HEK293 (cell line): ENCODE measurements around the gene CD48.

Source experiments
- CTCF ChIA-PET: fragments of 350-600 bp; formaldehyde crosslinking; extraction: SDS; loops from one replicate; lab custom pipeline; 2021; ENCODE audit warnings: antibody characterized with exemption; lab: Yijun Ruan, JAX
- POLR2A ChIA-PET: fragments of 300-600 bp; formaldehyde crosslinking; extraction: SDS; loops from one replicate; lab custom pipeline; 2020; ENCODE audit warnings: antibody characterized with exemption, inconsistent platforms; lab: Yijun Ruan, JAX
- H3K27ac ChIP-seq: fragments of 200-500 bp; sonication (Bioruptor generic); 2 replicates; pipeline ENCODE4 v1.5.1; 2014; ENCODE audit warnings: low read depth, low read length, control low read depth, inconsistent platforms; ENCODE audit errors: extremely low read depth
- H3K36me3 ChIP-seq, 2 experiments: fragments of 200-500 bp in 1 of 2; sonication (Bioruptor generic) in 1 of 2; 1 replicate in 1 of 2; 2 replicates in 1 of 2; pipeline ENCODE4 v1.5.1; 2014 to 2017; ENCODE audit warnings: inconsistent platforms in 2 of 2, low read length in 2 of 2; ENCODE audit not compliant: control insufficient read depth in 2 of 2, insufficient read depth in 1 of 2
- H3K4me1 ChIP-seq: fragments of 200-500 bp; sonication (Bioruptor generic); 2 replicates; pipeline ENCODE4 v1.5.1; 2014; ENCODE audit warnings: mild to moderate bottlenecking, low read length, inconsistent platforms; ENCODE audit not compliant: control insufficient read depth, insufficient read depth
- H3K4me3 ChIP-seq: 2 replicates; pipeline ENCODE4 v1.5.1; 2011; ENCODE audit warnings: low read depth, mild to moderate bottlenecking, control low read depth, low read length, moderate library complexity
- H3K9me3 ChIP-seq: fragments of 200-500 bp; sonication (Bioruptor generic); 2 replicates; pipeline ENCODE4 v1.5.1; 2014; ENCODE audit warnings: low read depth, low read length, inconsistent platforms; ENCODE audit not compliant: control insufficient read depth, insufficient read depth
- EGR2 ChIP-seq: fragments of 450-650 bp; formaldehyde crosslinking; IDR thresholded peaks from 2 replicates; pipeline ENCODE4 v1.5.1; 2016; ENCODE audit warnings: low read depth, missing biosample characterization, missing genetic modification characterization
- OSR2 ChIP-seq: fragments of 450-650 bp; formaldehyde crosslinking; IDR thresholded peaks from 2 replicates; pipeline ENCODE4 v1.5.1; 2016; ENCODE audit warnings: missing biosample characterization, missing genetic modification characterization
- SALL2 ChIP-seq: fragments of 450-650 bp; formaldehyde crosslinking; IDR thresholded peaks from 2 replicates; pipeline ENCODE4 v1.5.0; 2017; ENCODE audit warnings: missing biosample characterization, mild to moderate bottlenecking, missing genetic modification characterization, borderline replicate concordance
- WT1 ChIP-seq: fragments of 450-650 bp; formaldehyde crosslinking; IDR thresholded peaks from 2 replicates; pipeline ENCODE4 v1.5.1; 2016; ENCODE audit warnings: missing biosample characterization, missing genetic modification characterization
- ZBTB20 ChIP-seq: fragments of 450-650 bp; formaldehyde crosslinking; IDR thresholded peaks from 2 replicates; pipeline ENCODE4 v1.5.1; 2016; ENCODE audit warnings: missing biosample characterization, missing genetic modification characterization
- ZNF174 ChIP-seq: fragments of 450-650 bp; formaldehyde crosslinking; IDR thresholded peaks from 2 replicates; pipeline ENCODE4 v1.5.0; 2017; ENCODE audit warnings: missing biosample characterization, mild to moderate bottlenecking, missing genetic modification characterization
- ZNF223 ChIP-seq: fragments of 450-650 bp; formaldehyde crosslinking; IDR thresholded peaks from 2 replicates; pipeline ENCODE4 v1.5.1; 2016; ENCODE audit warnings: missing biosample characterization, missing genetic modification characterization
- ZNF324 ChIP-seq: fragments of 450-650 bp; formaldehyde crosslinking; IDR thresholded peaks from 2 replicates; pipeline ENCODE4 v1.5.1; 2016; ENCODE audit warnings: missing biosample characterization, missing genetic modification characterization
- ZNF335 ChIP-seq: fragments of 450-650 bp; formaldehyde crosslinking; conservative IDR thresholded peaks from 2 replicates; pipeline ENCODE4 v1.5.1; 2016; ENCODE audit warnings: missing biosample characterization, missing genetic modification characterization
- ZNF350 ChIP-seq: fragments of 450-650 bp; formaldehyde crosslinking; IDR thresholded peaks from 2 replicates; pipeline ENCODE4 v1.5.0; 2017; ENCODE audit warnings: missing biosample characterization, mild to moderate bottlenecking, missing genetic modification characterization
- ZNF391 ChIP-seq: fragments of 450-650 bp; formaldehyde crosslinking; IDR thresholded peaks from 2 replicates; pipeline ENCODE4 v1.5.1; 2016; ENCODE audit warnings: low read depth, missing biosample characterization, missing genetic modification characterization, borderline replicate concordance
- ZNF521 ChIP-seq: fragments of 450-650 bp; formaldehyde crosslinking; IDR thresholded peaks from 2 replicates; pipeline ENCODE4 v1.5.1; 2017; ENCODE audit warnings: missing biosample characterization, mild to moderate bottlenecking, missing genetic modification characterization
- ZNF548 ChIP-seq: fragments of 450-650 bp; formaldehyde crosslinking; IDR thresholded peaks from 2 replicates; pipeline ENCODE4 v1.5.1; 2016; ENCODE audit warnings: missing biosample characterization, missing genetic modification characterization
- ZNF571 ChIP-seq: fragments of 450-650 bp; formaldehyde crosslinking; IDR thresholded peaks from 2 replicates; pipeline ENCODE4 v1.5.0; 2017; ENCODE audit warnings: missing biosample characterization, missing genetic modification characterization
- ZNF623 ChIP-seq: fragments of 450-650 bp; formaldehyde crosslinking; IDR thresholded peaks from 2 replicates; pipeline ENCODE4 v1.5.1; 2016; ENCODE audit warnings: missing biosample characterization, missing genetic modification characterization
- ZNF670 ChIP-seq: fragments of 450-650 bp; formaldehyde crosslinking; IDR thresholded peaks from 2 replicates; pipeline ENCODE4 v1.5.1; 2016; ENCODE audit warnings: missing biosample characterization, missing genetic modification characterization, low read depth
- ZNF701 ChIP-seq: fragments of 450-650 bp; formaldehyde crosslinking; IDR thresholded peaks from 2 replicates; pipeline ENCODE4 v1.5.1; 2016; ENCODE audit warnings: missing biosample characterization, missing genetic modification characterization
- ZNF768 ChIP-seq: fragments of 450-650 bp; formaldehyde crosslinking; IDR thresholded peaks from 2 replicates; pipeline ENCODE4 v1.5.1; 2018; ENCODE audit warnings: missing biosample characterization, mild to moderate bottlenecking, missing genetic modification characterization
- ZNF830 ChIP-seq: fragments of 450-650 bp; IDR thresholded peaks from 2 replicates; pipeline ENCODE4 v1.5.0; 2018; ENCODE audit warnings: missing biosample characterization, missing genetic modification characterization, low read depth, mild to moderate bottlenecking, moderate library complexity
- TF ChIP-seq, protein P1 (sequence below): fragments of 450-650 bp; formaldehyde crosslinking; IDR thresholded peaks from 2 replicates; pipeline ENCODE4 v1.5.1; 2017; ENCODE audit warnings: missing biosample characterization, missing genetic modification characterization
- TF ChIP-seq, protein P2 (sequence below): fragments of 450-650 bp; IDR thresholded peaks from 2 replicates; pipeline ENCODE4 v1.5.1; 2018; ENCODE audit warnings: missing biosample characterization, missing genetic modification characterization
- TF ChIP-seq, protein P3 (sequence below): fragments of 450-650 bp; formaldehyde crosslinking; IDR thresholded peaks from 2 replicates; pipeline ENCODE4 v1.5.1; 2016; ENCODE audit warnings: missing biosample characterization, missing genetic modification characterization
- TF ChIP-seq, protein P4 (sequence below): fragments of 450-650 bp; formaldehyde crosslinking; IDR thresholded peaks from 2 replicates; pipeline ENCODE4 v1.5.1; 2016; ENCODE audit warnings: missing biosample characterization, missing genetic modification characterization

CD48 gene

DNA sequence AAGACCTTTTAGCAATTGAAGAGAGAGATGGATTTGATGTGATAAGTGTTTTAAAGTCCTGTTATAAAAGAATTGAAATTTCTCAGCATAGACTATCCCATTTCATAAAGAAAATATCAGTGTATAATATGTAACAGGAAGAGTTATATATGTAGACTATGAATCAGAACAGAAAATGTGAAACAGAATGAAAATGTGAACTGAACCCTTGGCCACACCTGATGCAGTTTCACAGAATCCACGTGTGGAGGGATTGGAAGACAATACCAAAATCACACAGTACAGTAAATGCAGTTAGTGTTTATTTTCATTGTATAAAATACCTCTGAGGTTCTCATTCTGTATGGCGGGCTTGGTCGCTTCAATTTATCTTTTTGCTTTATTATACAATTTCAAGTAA is 54.9 kb downstream of the CD48 start:
- no peaks in the 10 kb centered on the region for H3K4me1 ChIP-seq
- CTCF ChIA-PET = no interaction called here
- no peaks in the 10 kb centered on the region for H3K9me3 ChIP-seq
- H3K36me3 ChIP-seq = no peaks in the 10 kb centered on the region
- H3K4me3 ChIP-seq = no peak overlapping the region
- no peak for TF ChIP-seq ZNF335
- TF ChIP-seq ZBTB20 (tag by site-specific recombination) = no peak
- no peak for TF ChIP-seq ZNF623 (tag by site-specific recombination)
- TF ChIP-seq ZNF391 (tag by site-specific recombination) = no peak
- TF ChIP-seq EGR2 (tag by site-specific recombination) = no peak
- TF ChIP-seq, protein P1, sequence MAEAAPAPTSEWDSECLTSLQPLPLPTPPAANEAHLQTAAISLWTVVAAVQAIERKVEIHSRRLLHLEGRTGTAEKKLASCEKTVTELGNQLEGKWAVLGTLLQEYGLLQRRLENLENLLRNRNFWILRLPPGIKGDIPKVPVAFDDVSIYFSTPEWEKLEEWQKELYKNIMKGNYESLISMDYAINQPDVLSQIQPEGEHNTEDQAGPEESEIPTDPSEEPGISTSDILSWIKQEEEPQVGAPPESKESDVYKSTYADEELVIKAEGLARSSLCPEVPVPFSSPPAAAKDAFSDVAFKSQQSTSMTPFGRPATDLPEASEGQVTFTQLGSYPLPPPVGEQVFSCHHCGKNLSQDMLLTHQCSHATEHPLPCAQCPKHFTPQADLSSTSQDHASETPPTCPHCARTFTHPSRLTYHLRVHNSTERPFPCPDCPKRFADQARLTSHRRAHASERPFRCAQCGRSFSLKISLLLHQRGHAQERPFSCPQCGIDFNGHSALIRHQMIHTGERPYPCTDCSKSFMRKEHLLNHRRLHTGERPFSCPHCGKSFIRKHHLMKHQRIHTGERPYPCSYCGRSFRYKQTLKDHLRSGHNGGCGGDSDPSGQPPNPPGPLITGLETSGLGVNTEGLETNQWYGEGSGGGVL = no peak
- TF ChIP-seq, protein P2, sequence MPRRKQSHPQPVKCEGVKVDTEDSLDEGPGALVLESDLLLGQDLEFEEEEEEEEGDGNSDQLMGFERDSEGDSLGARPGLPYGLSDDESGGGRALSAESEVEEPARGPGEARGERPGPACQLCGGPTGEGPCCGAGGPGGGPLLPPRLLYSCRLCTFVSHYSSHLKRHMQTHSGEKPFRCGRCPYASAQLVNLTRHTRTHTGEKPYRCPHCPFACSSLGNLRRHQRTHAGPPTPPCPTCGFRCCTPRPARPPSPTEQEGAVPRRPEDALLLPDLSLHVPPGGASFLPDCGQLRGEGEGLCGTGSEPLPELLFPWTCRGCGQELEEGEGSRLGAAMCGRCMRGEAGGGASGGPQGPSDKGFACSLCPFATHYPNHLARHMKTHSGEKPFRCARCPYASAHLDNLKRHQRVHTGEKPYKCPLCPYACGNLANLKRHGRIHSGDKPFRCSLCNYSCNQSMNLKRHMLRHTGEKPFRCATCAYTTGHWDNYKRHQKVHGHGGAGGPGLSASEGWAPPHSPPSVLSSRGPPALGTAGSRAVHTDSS = no peak
- TF ChIP-seq WT1 = no peak
- TF ChIP-seq ZNF571 (tag by site-specific recombination) = no peak
- TF ChIP-seq ZNF521 (tag by site-specific recombination) = no peak
- no peak for TF ChIP-seq ZNF670 (tag by site-specific recombination)
- TF ChIP-seq, all 188 proteins: peak for 0
- H3K27ac ChIP-seq = no peak overlapping the region
- POLR2A ChIA-PET = no interaction called here

DNA sequence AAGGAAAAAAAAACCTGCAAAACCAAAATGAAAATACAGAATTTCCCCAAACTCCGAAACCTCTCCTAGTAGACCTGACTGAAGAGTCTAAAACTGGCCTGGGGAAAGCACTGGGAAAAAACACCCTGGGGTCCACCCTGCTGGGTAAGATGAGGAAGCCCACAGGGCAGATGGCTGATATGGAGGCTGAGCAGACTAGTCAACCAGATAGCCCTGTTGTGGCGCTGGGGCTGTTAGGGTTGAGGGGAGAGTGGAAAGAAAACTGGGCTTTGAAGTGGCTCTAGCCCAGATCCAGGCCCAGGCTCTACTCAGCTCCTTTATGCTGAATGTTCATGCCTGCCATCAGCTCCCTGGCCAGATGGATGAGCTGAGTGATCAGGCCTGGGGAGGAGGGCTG is 58.0 kb downstream of the CD48 start:
- Histone ChIP-seq H3K9me3 (no peaks in the 10 kb centered on the region), H3K27ac (no peak overlapping the region), H3K36me3 (no peaks in the 10 kb centered on the region), H3K4me1 (no peaks in the 10 kb centered on the region), H3K4me3 (no peak overlapping the region)
- ChIA-PET POLR2A (no interaction called here), CTCF (no interaction called here)
- TF ChIP-seq OSR2 (tag by site-specific recombination) = no peak
- TF ChIP-seq ZNF174 (tag by site-specific recombination) = no peak
- no peak for TF ChIP-seq WT1
- TF ChIP-seq ZNF223 = no peak
- no peak for TF ChIP-seq ZNF830 (tag by site-specific recombination)
- TF ChIP-seq ZNF350 = no peak
- no peak for TF ChIP-seq ZNF324

DNA sequence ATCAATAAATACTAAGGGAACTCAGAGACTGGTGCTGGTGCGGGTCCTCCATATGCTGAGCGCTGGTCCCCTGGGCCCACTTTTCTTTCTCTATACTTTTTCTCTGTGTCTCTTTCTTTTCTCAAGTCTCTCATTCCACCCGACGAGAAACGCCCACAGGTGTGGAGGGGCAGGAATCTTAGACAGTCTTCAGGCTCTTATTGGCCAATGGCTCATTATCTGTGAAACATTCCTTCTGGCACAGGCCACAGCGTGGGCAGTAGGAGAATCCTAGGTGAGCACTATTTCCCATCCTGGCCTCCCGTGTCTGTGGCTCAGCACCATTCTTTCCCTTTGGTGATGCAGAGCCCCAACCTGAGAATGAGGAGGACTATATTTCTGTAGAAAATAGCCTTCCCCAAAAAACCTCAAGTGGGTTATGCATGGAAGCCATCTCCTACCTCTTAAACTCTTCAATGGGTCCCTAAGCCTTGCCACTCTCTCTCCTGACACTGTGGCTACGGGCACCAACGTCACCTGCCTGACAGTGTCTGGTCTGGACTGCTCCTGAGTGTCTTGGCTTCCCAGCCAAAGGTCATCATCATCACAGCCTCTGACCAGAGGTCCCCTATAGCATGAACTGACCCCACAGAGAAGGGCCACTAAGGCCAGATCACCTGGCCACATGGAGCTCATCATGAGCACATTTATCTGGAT is 58.5 kb downstream of the CD48 start:
- CTCF ChIA-PET = no interaction called here
- H3K9me3 ChIP-seq = no peaks in the 10 kb centered on the region
- no peak overlapping the region for H3K27ac ChIP-seq
- H3K4me1 ChIP-seq = no peaks in the 10 kb centered on the region
- POLR2A ChIA-PET = no interaction called here
- H3K36me3 ChIP-seq = no peaks in the 10 kb centered on the region
- TF ChIP-seq, protein P3, sequence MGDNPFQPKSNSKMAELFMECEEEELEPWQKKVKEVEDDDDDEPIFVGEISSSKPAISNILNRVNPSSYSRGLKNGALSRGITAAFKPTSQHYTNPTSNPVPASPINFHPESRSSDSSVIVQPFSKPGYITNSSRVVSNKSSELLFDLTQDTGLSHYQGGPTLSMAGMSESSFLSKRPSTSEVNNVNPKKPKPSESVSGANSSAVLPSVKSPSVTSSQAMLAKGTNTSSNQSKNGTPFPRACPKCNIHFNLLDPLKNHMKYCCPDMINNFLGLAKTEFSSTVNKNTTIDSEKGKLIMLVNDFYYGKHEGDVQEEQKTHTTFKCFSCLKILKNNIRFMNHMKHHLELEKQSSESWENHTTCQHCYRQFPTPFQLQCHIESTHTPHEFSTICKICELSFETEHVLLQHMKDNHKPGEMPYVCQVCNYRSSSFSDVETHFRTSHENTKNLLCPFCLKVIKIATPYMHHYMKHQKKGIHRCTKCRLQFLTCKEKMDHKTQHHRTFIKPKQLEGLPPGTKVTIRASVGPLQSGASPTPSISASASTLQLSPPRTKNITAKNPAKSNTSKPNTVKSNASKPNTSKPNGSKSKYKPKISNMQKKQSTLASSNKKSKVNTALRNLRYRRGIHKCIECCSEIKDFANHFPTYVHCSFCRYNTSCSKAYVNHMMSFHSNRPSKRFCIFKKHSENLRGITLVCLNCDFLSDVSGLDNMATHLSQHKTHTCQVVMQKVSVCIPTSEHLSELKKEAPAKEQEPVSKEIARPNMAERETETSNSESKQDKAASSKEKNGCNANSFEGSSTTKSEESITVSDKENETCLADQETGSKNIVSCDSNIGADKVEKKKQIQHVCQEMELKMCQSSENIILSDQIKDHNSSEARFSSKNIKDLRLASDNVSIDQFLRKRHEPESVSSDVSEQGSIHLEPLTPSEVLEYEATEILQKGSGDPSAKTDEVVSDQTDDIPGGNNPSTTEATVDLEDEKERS (tag by site-specific recombination) = no peak
- TF ChIP-seq, protein P4, sequence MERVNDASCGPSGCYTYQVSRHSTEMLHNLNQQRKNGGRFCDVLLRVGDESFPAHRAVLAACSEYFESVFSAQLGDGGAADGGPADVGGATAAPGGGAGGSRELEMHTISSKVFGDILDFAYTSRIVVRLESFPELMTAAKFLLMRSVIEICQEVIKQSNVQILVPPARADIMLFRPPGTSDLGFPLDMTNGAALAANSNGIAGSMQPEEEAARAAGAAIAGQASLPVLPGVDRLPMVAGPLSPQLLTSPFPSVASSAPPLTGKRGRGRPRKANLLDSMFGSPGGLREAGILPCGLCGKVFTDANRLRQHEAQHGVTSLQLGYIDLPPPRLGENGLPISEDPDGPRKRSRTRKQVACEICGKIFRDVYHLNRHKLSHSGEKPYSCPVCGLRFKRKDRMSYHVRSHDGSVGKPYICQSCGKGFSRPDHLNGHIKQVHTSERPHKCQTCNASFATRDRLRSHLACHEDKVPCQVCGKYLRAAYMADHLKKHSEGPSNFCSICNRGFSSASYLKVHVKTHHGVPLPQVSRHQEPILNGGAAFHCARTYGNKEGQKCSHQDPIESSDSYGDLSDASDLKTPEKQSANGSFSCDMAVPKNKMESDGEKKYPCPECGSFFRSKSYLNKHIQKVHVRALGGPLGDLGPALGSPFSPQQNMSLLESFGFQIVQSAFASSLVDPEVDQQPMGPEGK = no peak
- TF ChIP-seq ZNF548 (tag by site-specific recombination) = no peak
- no peak for TF ChIP-seq ZNF768
- TF ChIP-seq ZNF701 (tag by site-specific recombination) = no peak
- TF ChIP-seq SALL2 (tag by site-specific recombination) = no peak
- no peak overlapping the region for H3K4me3 ChIP-seq
